Breast epithelium (tissue), 3 donors: Measurements from ENCODE around the gene UIMC1.

Source experiments
- CTCF ChIP-seq, 3 donors: fragments of 450-650 bp; IDR thresholded peaks; one replicate each; pipeline ENCODE4 v1.5.1; 2016 to 2017; ENCODE audit warnings: antibody characterized with exemption in 3 of 3, mild to moderate bottlenecking in 3 of 3, moderate library complexity in 3 of 3
- POLR2A ChIP-seq: fragments of 450-650 bp; IDR thresholded peaks from one replicate; pipeline ENCODE4 v1.6.1; 2016; ENCODE audit warnings: antibody characterized with exemption, mild to moderate bottlenecking, moderate library complexity

- TF ChIP-seq CTCF (IDR thresholded peaks at IDR 0.05) (no peak), POLR2A (no peak)
Observed at GRCh38 chr5:177041936-177042335, 35.4 kb upstream of the UIMC1 start.
